ENCODE data around the gene OSTC. TPM values are rescaled to one million over a fixed set of nuclear protein-coding genes. Genes with fewer than 3 reads are reported as not detected.

OSTC gene
- total and polyA plus RNA-seq, 4 donors: 87.5 to 149 (median 96.8) TPM

DNA sequence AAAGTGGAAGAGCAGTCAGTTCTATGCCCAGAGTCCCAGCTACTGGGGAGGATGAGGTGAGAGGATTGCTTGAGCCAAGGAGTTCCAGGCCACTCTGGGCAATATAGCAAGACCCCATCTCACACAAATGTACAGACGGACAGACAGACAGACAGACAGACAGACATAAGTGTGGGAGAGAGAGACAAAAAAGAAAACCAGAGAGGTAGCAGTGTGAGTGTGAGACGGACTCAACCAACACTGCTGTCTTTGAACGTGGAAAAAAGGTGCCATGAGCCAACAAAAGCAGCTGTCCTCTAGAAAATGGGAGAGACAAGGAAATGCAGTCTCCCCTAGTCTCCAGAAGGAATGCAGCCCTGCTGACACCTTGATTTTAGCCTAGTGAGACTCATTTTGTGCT, 48.2 kb upstream of the OSTC start:
- DNase-seq (no peak), ATAC-seq (ENCODE audit: insufficient read depth, low FRiP score) (no peak)
- no peak overlapping the region for H3K4me3 ChIP-seq
- H3K4me1 ChIP-seq (ENCODE audit: control insufficient read depth in 5 of 5, insufficient read depth in 5 of 5, low read length in 5 of 5): peaks cover 0 to 1% (median 0%) of the 10 kb centered on the region in 5 donors
- H3K27ac ChIP-seq (ENCODE audit: low read depth in 1 of 2, low read length in 1 of 2): no peak overlapping the region
- WGBS, 2 donors: 85 to 90% methylated on average over 3 of the region's 3 CpGs
- H3K9ac ChIP-seq (ENCODE audit: insufficient read depth in 1 of 2, low read length in 2 of 2): no peak overlapping the region
- TF ChIP-seq, protein P1, sequence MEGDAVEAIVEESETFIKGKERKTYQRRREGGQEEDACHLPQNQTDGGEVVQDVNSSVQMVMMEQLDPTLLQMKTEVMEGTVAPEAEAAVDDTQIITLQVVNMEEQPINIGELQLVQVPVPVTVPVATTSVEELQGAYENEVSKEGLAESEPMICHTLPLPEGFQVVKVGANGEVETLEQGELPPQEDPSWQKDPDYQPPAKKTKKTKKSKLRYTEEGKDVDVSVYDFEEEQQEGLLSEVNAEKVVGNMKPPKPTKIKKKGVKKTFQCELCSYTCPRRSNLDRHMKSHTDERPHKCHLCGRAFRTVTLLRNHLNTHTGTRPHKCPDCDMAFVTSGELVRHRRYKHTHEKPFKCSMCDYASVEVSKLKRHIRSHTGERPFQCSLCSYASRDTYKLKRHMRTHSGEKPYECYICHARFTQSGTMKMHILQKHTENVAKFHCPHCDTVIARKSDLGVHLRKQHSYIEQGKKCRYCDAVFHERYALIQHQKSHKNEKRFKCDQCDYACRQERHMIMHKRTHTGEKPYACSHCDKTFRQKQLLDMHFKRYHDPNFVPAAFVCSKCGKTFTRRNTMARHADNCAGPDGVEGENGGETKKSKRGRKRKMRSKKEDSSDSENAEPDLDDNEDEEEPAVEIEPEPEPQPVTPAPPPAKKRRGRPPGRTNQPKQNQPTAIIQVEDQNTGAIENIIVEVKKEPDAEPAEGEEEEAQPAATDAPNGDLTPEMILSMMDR (IDR thresholded peaks at IDR 0.05; ENCODE audit: control extremely low read depth, extremely low read depth): no peak
- H3K9me3 ChIP-seq (ENCODE audit: control insufficient read depth in 4 of 4, insufficient read depth in 3 of 4, low read length in 3 of 4): no peaks in the 10 kb centered on the region
- H3K36me3 ChIP-seq (ENCODE audit: control insufficient read depth in 4 of 4, insufficient read depth in 4 of 4, low read length in 4 of 4): no peaks in the 10 kb centered on the region
- H3K27me3 ChIP-seq (ENCODE audit: control insufficient read depth in 3 of 3, insufficient read depth in 3 of 3, low read length in 2 of 3): no peaks in the 10 kb centered on the region

DNA sequence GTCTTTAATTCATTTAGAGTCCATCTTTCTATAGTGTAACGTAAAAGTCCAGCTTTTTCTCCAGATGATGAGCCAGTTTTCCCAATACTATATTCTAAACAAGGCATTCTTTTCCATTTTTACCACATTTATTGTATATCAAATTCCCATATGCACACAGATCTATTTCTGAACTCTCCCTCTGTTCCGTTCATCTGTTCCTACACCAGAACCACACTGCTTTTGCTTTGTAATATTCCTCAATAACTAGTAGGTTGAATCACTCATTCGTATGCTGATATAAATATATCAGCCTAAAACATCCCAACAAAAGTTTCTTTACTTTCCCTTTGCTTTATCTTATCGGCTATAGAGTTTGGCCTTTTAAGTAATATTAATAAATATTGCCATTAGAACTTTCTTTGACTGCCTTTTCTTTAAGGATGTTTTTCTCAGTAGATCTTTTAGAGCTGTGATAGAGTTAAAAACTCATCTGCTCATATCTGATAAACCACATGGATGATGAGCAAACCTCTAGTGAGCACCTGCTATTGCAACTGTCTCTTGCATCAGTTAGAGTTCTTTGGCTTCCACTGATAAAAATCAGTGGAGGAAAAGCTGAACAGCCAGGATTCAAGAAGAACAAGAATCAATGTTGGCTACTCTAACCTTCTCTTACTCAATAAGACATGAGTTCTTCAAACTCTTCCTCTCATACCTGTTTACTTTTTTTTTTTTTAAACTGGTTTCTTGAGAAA, 43.2 kb upstream of the OSTC start:
- WGBS, 2 donors: 80 to 95% methylated on average over 4 of the region's 4 CpGs
- no peak overlapping the region for H3K27ac ChIP-seq (ENCODE audit: low read depth in 1 of 2, low read length in 1 of 2)
- no peaks in the 10 kb centered on the region for H3K4me1 ChIP-seq (ENCODE audit: control insufficient read depth in 5 of 5, insufficient read depth in 5 of 5, low read length in 5 of 5)
- no peaks in the 10 kb centered on the region for H3K9me3 ChIP-seq (ENCODE audit: control insufficient read depth in 4 of 4, insufficient read depth in 3 of 4, low read length in 3 of 4)
- no peaks in the 10 kb centered on the region for H3K27me3 ChIP-seq (ENCODE audit: control insufficient read depth in 3 of 3, insufficient read depth in 3 of 3, low read length in 2 of 3)
- ATAC-seq (ENCODE audit: insufficient read depth, low FRiP score) (no peak), DNase-seq (no peak)
- H3K36me3 ChIP-seq (ENCODE audit: control insufficient read depth in 4 of 4, insufficient read depth in 4 of 4, low read length in 4 of 4): peaks cover 0 to 2% (median 0%) of the 10 kb centered on the region in 4 donors
- H3K9ac ChIP-seq (ENCODE audit: insufficient read depth in 1 of 2, low read length in 2 of 2): no peak overlapping the region
- TF ChIP-seq, protein P1 (IDR thresholded peaks at IDR 0.05; ENCODE audit: control extremely low read depth, extremely low read depth): no peak
- no peak overlapping the region for H3K4me3 ChIP-seq

DNA sequence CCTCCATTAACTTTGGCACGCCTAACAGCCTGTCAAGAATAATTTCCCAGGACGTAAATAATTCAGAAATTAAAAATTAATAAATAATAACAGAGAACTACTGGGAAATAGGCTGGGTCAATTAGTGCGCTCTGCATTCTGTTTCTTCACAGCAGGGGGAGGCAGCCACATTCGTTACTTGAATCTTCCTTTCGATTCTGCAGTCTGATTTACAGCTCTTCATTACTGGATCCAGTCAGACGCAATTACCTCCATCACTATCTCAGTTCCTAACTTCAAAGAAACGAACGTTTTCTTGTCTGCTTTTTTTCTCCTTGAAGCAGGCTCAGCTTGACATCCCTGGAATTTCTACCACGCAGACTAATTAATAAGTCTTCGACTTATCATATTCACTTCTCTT, 39.0 kb upstream of the OSTC start:
- no peak for ATAC-seq (ENCODE audit: insufficient read depth, low FRiP score)

More for the DNA sequence above, 39.0 kb upstream of the OSTC start:
- peaks cover 0 to 2% (median 0%) of the 10 kb centered on the region in 4 donors for H3K36me3 ChIP-seq (ENCODE audit: control insufficient read depth in 4 of 4, insufficient read depth in 4 of 4, low read length in 4 of 4)
- H3K4me3 ChIP-seq: no peak overlapping the region
- H3K27me3 ChIP-seq (ENCODE audit: control insufficient read depth in 3 of 3, insufficient read depth in 3 of 3, low read length in 2 of 3): no peaks in the 10 kb centered on the region
- H3K9ac ChIP-seq (ENCODE audit: insufficient read depth in 1 of 2, low read length in 2 of 2): no peak overlapping the region
- H3K9me3 ChIP-seq (ENCODE audit: control insufficient read depth in 4 of 4, insufficient read depth in 3 of 4, low read length in 3 of 4): no peaks in the 10 kb centered on the region
- peak in 2 of 3 donors; percentile 5 to 16 for DNase-seq
- H3K4me1 ChIP-seq (ENCODE audit: control insufficient read depth in 5 of 5, insufficient read depth in 5 of 5, low read length in 5 of 5): no peaks in the 10 kb centered on the region
- TF ChIP-seq, protein P1 (IDR thresholded peaks at IDR 0.05; ENCODE audit: control extremely low read depth, extremely low read depth): no peak
- 71 to 87% methylated on average over 10 of the region's 10 CpGs for WGBS, 2 donors
- H3K27ac ChIP-seq (ENCODE audit: low read depth in 1 of 2, low read length in 1 of 2): no peak overlapping the region
